K562 (cell line): ENCODE data around the gene MTO1. TPM values are rescaled to one million over a fixed set of nuclear protein-coding genes. Genes with fewer than 3 reads are reported as not detected.

ENCODE experiments used
- BMI1 ChIP-seq: fragments of 150-350 bp; IDR thresholded peaks from 2 replicates; pipeline ENCODE4 v1.6.1; 2014; ENCODE audit warnings: low read length
- CAMTA2 ChIP-seq: fragments of 250-450 bp; sonication (Bioruptor Pico); conservative IDR thresholded peaks from 2 replicates; pipeline ENCODE4 v1.5.1; 2022
- DDX20 ChIP-seq: fragments of 450-650 bp; IDR thresholded peaks from 2 replicates; pipeline ENCODE4 v1.6.1; 2016; ENCODE audit warnings: missing genetic modification characterization, low read depth, mild to moderate bottlenecking, missing compliant biosample characterization, moderate library complexity
- ELF2 ChIP-seq: fragments of 250-450 bp; sonication (Bioruptor Pico); IDR thresholded peaks from 2 replicates; pipeline ENCODE4 v1.5.0; 2021; ENCODE audit warnings: mild to moderate bottlenecking
- GTF2E2 ChIP-seq: fragments of 200-800 bp; sonication (Bioruptor generic); IDR thresholded peaks from 2 replicates; pipeline ENCODE4 v1.6.1; 2016; ENCODE audit warnings: missing genetic modification characterization, missing compliant biosample characterization
- KLF1 ChIP-seq: fragments of 450-650 bp; IDR thresholded peaks from 2 replicates; pipeline ENCODE4 v1.6.1; 2016; ENCODE audit warnings: missing genetic modification characterization, missing compliant biosample characterization
- KLF6 ChIP-seq: fragments of 250-450 bp; sonication (Bioruptor Pico); IDR thresholded peaks from 2 replicates; pipeline ENCODE4 v1.4.0; 2020; ENCODE audit warnings: mild to moderate bottlenecking, moderate library complexity, borderline replicate concordance
- SMARCA4 ChIP-seq: fragments of 450-650 bp; IDR thresholded peaks from 2 replicates; pipeline ENCODE4 v1.6.1; 2016
- ZC3H8 ChIP-seq: fragments of 450-650 bp; IDR thresholded peaks from 2 replicates; pipeline ENCODE4 v1.6.1; 2017
- ZNF134 ChIP-seq: fragments of 250-450 bp; sonication (Bioruptor Pico); conservative IDR thresholded peaks from 2 replicates; pipeline ENCODE4 v1.4.0; 2020
- ZNF175 ChIP-seq: fragments of 200-800 bp; sonication (Bioruptor generic); IDR thresholded peaks from 2 replicates; pipeline ENCODE4 v1.6.1; 2016; ENCODE audit warnings: low read depth, mild to moderate bottlenecking, missing genetic modification characterization, missing compliant biosample characterization
- polyA plus RNA-seq, 8 experiments: library from polyadenylated mRNA; depleted of rRNA in 4 of 8; stranded (reverse) in 5 of 8; unstranded in 3 of 8; fragments of >200 nt; fragmentation: Nextera tagmentation in 2 of 8; fragmentation: Illumina TruSeq in 1 of 8; extraction: Ambion mirVana in 2 of 8; extraction: Trizol in 1 of 8; gene quantifications; 2 replicates each; pipeline versions ENCODE4 v1.2.1 to v1.2.3, GENCODE V29; 2011 to 2014; ENCODE audit warnings: inconsistent platforms in 1 of 8, missing spikeins in 1 of 8
- total RNA-seq, 7 experiments: library from RNA; depleted of rRNA in 6 of 7; stranded (reverse); fragments of >200 nt in 6 of 7; fragmentation: Illumina TruSeq in 2 of 7; extraction: Trizol in 2 of 7; gene quantifications; 2 replicates each; pipeline versions ENCODE4 v1.2.1 to v1.2.3, GENCODE V29; 2011 to 2021; ENCODE audit warnings: low replicate concordance in 1 of 7
- TF ChIP-seq, protein P1 (sequence below): fragments of 450-650 bp; formaldehyde crosslinking; IDR thresholded peaks from 2 replicates; pipeline ENCODE4 v1.4.0; 2020; ENCODE audit warnings: mild to moderate bottlenecking, moderate library complexity
- TF ChIP-seq, protein P2 (sequence below): sonication (generic); formaldehyde crosslinking; IDR thresholded peaks from 2 replicates; pipeline ENCODE4 v1.5.0; 2020; ENCODE audit warnings: missing genetic modification reagents
- TF ChIP-seq, protein P3 (sequence below), 2 experiments: IDR thresholded peaks; 2 replicates each; pipeline ENCODE4 v1.6.1; 2012; ENCODE audit warnings: improper control_type of control experiment in 2 of 2, low read depth in 2 of 2, low read length in 2 of 2, borderline replicate concordance in 1 of 2
- TF ChIP-seq, protein P4 (sequence below): fragments of 250-450 bp; sonication (Bioruptor Pico); IDR thresholded peaks from 2 replicates; pipeline ENCODE4 v1.5.0; 2020; ENCODE audit warnings: mild to moderate bottlenecking
- TF ChIP-seq, protein P5 (sequence below): fragments of 200-800 bp; sonication (Bioruptor generic); IDR thresholded peaks from 2 replicates; pipeline ENCODE4 v1.6.1; 2016; ENCODE audit warnings: missing genetic modification characterization, missing compliant biosample characterization

Gene MTO1
- total and polyA plus RNA-seq, 9 of the 15 experiments (the other 6 are each of a cell fraction or from before 2014, with no cell fraction given): 33.4 to 62.3 (median 50.6) TPM

DNA sequence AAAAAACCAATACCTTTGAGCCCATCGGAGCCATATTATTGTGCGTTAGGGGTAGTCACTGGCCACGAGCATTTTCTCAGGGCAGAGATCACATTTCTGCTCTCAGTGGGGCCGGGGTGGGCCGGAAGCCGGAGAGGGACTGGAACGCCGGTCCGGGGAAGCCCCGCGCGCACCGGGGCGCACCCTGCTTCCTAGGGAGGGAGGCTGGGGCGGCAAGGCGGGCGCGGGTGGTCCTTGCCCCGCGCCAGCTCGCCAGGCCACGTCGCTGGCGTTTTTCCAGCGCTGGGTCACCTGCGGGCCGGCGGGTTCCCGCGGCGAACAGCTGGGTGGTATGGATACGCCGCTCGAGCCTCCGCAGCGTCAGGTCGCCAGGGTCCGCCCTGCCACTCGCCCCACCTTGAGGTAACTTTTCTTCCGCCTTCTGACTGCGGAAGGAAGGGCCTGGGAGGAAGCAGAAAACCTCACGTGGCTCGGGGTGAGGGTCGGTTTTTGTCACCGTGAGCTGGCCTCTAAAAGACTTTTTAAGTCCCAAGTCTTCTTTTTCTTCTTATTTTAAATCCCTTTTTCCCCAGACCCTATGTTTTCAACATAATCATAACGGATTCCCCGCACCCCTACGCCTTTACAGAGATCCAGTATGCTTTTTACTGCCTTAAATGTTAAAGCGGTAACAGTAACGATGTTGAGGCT is 62.0 kb downstream of the MTO1 start (continued):
- TF ChIP-seq, protein P1, sequence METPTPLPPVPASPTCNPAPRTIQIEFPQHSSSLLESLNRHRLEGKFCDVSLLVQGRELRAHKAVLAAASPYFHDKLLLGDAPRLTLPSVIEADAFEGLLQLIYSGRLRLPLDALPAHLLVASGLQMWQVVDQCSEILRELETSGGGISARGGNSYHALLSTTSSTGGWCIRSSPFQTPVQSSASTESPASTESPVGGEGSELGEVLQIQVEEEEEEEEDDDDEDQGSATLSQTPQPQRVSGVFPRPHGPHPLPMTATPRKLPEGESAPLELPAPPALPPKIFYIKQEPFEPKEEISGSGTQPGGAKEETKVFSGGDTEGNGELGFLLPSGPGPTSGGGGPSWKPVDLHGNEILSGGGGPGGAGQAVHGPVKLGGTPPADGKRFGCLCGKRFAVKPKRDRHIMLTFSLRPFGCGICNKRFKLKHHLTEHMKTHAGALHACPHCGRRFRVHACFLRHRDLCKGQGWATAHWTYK: no peak
- no peak for TF ChIP-seq ZC3H8
- TF ChIP-seq ZNF134 (CRISPR knock-in tag): no peak
- peak; percentile 68; the same call in 1 of the 2 replicates for TF ChIP-seq GTF2E2 (tag)
- TF ChIP-seq KLF1 (tag): no peak
- no peak for TF ChIP-seq SMARCA4
- TF ChIP-seq DDX20 (tag): no peak
- TF ChIP-seq CAMTA2: no peak
- no peak for TF ChIP-seq BMI1
- peak; percentile 38; the same call in 1 of the 2 replicates for TF ChIP-seq KLF6
- TF ChIP-seq, protein P2, sequence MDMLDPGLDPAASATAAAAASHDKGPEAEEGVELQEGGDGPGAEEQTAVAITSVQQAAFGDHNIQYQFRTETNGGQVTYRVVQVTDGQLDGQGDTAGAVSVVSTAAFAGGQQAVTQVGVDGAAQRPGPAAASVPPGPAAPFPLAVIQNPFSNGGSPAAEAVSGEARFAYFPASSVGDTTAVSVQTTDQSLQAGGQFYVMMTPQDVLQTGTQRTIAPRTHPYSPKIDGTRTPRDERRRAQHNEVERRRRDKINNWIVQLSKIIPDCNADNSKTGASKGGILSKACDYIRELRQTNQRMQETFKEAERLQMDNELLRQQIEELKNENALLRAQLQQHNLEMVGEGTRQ (CRISPR knock-in tag): peak; percentile 74
- TF ChIP-seq, protein P3, sequence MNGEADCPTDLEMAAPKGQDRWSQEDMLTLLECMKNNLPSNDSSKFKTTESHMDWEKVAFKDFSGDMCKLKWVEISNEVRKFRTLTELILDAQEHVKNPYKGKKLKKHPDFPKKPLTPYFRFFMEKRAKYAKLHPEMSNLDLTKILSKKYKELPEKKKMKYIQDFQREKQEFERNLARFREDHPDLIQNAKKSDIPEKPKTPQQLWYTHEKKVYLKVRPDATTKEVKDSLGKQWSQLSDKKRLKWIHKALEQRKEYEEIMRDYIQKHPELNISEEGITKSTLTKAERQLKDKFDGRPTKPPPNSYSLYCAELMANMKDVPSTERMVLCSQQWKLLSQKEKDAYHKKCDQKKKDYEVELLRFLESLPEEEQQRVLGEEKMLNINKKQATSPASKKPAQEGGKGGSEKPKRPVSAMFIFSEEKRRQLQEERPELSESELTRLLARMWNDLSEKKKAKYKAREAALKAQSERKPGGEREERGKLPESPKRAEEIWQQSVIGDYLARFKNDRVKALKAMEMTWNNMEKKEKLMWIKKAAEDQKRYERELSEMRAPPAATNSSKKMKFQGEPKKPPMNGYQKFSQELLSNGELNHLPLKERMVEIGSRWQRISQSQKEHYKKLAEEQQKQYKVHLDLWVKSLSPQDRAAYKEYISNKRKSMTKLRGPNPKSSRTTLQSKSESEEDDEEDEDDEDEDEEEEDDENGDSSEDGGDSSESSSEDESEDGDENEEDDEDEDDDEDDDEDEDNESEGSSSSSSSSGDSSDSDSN (IDR thresholded peaks at IDR 0.05; ENCODE audit: borderline replicate concordance in 1 of 2, low read depth in 2 of 2, low read length in 2 of 2): no peak
- TF ChIP-seq, protein P4, sequence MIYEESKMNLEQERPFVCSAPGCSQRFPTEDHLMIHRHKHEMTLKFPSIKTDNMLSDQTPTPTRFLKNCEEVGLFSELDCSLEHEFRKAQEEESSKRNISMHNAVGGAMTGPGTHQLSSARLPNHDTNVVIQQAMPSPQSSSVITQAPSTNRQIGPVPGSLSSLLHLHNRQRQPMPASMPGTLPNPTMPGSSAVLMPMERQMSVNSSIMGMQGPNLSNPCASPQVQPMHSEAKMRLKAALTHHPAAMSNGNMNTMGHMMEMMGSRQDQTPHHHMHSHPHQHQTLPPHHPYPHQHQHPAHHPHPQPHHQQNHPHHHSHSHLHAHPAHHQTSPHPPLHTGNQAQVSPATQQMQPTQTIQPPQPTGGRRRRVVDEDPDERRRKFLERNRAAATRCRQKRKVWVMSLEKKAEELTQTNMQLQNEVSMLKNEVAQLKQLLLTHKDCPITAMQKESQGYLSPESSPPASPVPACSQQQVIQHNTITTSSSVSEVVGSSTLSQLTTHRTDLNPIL (CRISPR knock-in tag): no peak
- TF ChIP-seq, protein P5, sequence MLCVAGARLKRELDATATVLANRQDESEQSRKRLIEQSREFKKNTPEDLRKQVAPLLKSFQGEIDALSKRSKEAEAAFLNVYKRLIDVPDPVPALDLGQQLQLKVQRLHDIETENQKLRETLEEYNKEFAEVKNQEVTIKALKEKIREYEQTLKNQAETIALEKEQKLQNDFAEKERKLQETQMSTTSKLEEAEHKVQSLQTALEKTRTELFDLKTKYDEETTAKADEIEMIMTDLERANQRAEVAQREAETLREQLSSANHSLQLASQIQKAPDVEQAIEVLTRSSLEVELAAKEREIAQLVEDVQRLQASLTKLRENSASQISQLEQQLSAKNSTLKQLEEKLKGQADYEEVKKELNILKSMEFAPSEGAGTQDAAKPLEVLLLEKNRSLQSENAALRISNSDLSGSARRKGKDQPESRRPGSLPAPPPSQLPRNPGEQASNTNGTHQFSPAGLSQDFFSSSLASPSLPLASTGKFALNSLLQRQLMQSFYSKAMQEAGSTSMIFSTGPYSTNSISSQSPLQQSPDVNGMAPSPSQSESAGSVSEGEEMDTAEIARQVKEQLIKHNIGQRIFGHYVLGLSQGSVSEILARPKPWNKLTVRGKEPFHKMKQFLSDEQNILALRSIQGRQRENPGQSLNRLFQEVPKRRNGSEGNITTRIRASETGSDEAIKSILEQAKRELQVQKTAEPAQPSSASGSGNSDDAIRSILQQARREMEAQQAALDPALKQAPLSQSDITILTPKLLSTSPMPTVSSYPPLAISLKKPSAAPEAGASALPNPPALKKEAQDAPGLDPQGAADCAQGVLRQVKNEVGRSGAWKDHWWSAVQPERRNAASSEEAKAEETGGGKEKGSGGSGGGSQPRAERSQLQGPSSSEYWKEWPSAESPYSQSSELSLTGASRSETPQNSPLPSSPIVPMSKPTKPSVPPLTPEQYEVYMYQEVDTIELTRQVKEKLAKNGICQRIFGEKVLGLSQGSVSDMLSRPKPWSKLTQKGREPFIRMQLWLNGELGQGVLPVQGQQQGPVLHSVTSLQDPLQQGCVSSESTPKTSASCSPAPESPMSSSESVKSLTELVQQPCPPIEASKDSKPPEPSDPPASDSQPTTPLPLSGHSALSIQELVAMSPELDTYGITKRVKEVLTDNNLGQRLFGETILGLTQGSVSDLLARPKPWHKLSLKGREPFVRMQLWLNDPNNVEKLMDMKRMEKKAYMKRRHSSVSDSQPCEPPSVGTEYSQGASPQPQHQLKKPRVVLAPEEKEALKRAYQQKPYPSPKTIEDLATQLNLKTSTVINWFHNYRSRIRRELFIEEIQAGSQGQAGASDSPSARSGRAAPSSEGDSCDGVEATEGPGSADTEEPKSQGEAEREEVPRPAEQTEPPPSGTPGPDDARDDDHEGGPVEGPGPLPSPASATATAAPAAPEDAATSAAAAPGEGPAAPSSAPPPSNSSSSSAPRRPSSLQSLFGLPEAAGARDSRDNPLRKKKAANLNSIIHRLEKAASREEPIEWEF (CRISPR knock-in tag): no peak
- TF ChIP-seq ELF2 (CRISPR knock-in tag): no peak; the same call in 1 of the 2 replicates
- TF ChIP-seq ZNF175 (CRISPR knock-in tag): peak; percentile 70; the same call in 1 of the 2 replicates
